ENCODE data around the gene UBE2J2.

- TF ChIP-seq CTCF (conservative IDR thresholded peaks at IDR 0.05; ENCODE audit: low read depth, low read length) (no peak), EZH2 (IDR thresholded peaks at IDR 0.05; ENCODE audit: low read length, unreplicated experiment) (no peak), EZH2phosphoT487 (IDR thresholded peaks at IDR 0.05; ENCODE audit: borderline replicate concordance, low read length) (no peak)
Measured at GRCh38 chr1:1272341-1273208, 1.1 kb downstream of the UBE2J2 start.

Measured in PC-3 (cell line).